ENCODE results near the gene PIGL. TPM values are rescaled to one million over a fixed set of nuclear protein-coding genes. Genes with fewer than 3 reads are reported as not detected.

The PIGL gene
- polyA plus RNA-seq, 2 donors, result 13.3 to 21.5 TPM

GRCh38 chr17:16352303-16352666, 135.3 kb downstream of the PIGL start:
- H3K4me1 ChIP-seq (ENCODE audit: control insufficient read depth in 2 of 2, insufficient read depth in 2 of 2, low read length in 1 of 2), result peaks cover 0 to 5% of the 10 kb centered on the region in 2 donors
- peak overlapping the region; percentile 52 to 65 for H3K4me3 ChIP-seq (ENCODE audit: low read depth in 1 of 2, low read length in 2 of 2)
- H3K36me3 ChIP-seq (ENCODE audit: control insufficient read depth in 2 of 2, insufficient read depth in 2 of 2, low read length in 1 of 2), result no peaks in the 10 kb centered on the region
- H3K27me3 ChIP-seq (ENCODE audit: control insufficient read depth in 1 of 2, insufficient read depth in 2 of 2, low read length in 2 of 2), result no peaks in the 10 kb centered on the region
- 2 to 3% methylated on average over 25 of the region's 25 CpGs for WGBS, 2 donors
- no peaks in the 10 kb centered on the region for H3K9me3 ChIP-seq (ENCODE audit: control insufficient read depth in 2 of 2, insufficient read depth in 1 of 2, low read depth in 1 of 2, low read length in 1 of 2)
- no peak overlapping the region for H3K27ac ChIP-seq (ENCODE audit: low read depth in 2 of 2, low read length in 1 of 2)

- Histone ChIP-seq H3K36me3 (ENCODE audit: control insufficient read depth in 2 of 2, insufficient read depth in 2 of 2, low read length in 1 of 2) (no peaks in the 10 kb centered on the region), H3K4me3 (ENCODE audit: low read depth in 1 of 2, low read length in 2 of 2) (peak overlapping the region; percentile 52 to 65), H3K27ac (ENCODE audit: low read depth in 2 of 2, low read length in 1 of 2) (no peak overlapping the region), H3K4me1 (ENCODE audit: control insufficient read depth in 2 of 2, insufficient read depth in 2 of 2, low read length in 1 of 2) (peaks cover 0 to 5% of the 10 kb centered on the region in 2 donors), H3K9me3 (ENCODE audit: control insufficient read depth in 2 of 2, insufficient read depth in 1 of 2, low read depth in 1 of 2, low read length in 1 of 2) (no peaks in the 10 kb centered on the region), H3K27me3 (ENCODE audit: control insufficient read depth in 1 of 2, insufficient read depth in 2 of 2, low read length in 2 of 2) (no peaks in the 10 kb centered on the region)
- WGBS, 2 donors, result 0 to 1% methylated on average over 66 to 75 of the region's 75 CpGs
These were observed 135.8 kb downstream of the PIGL start for GRCh38 chr17:16352667-16353316.

- WGBS, 2 donors, result 16 to 22% methylated on average over 59 to 83 of the region's 83 CpGs
- H3K4me1 ChIP-seq (ENCODE audit: control insufficient read depth in 2 of 2, insufficient read depth in 2 of 2, low read length in 1 of 2), result peaks cover 0 to 5% of the 10 kb centered on the region in 2 donors
- H3K36me3 ChIP-seq (ENCODE audit: control insufficient read depth in 2 of 2, insufficient read depth in 2 of 2, low read length in 1 of 2), result no peaks in the 10 kb centered on the region
- H3K9me3 ChIP-seq (ENCODE audit: control insufficient read depth in 2 of 2, insufficient read depth in 1 of 2, low read depth in 1 of 2, low read length in 1 of 2), result no peaks in the 10 kb centered on the region
- peak within 1 kb of the TSS; percentile 52 to 65 for H3K4me3 ChIP-seq (ENCODE audit: low read depth in 1 of 2, low read length in 2 of 2)
- no peaks in the 10 kb centered on the region for H3K27me3 ChIP-seq (ENCODE audit: control insufficient read depth in 1 of 2, insufficient read depth in 2 of 2, low read length in 2 of 2)
- no peak within 1 kb of the TSS for H3K27ac ChIP-seq (ENCODE audit: low read depth in 2 of 2, low read length in 1 of 2)
These were observed 136.5 kb downstream of the PIGL start, which contains the start of gene CENPV for GRCh38 chr17:16353317-16354174. CENPV (minus strand) TSS chr17:16353469; CDS start chr17:16353436, 33 bp downstream.

- Histone ChIP-seq H3K4me1 (ENCODE audit: control insufficient read depth in 2 of 2, insufficient read depth in 2 of 2, low read length in 1 of 2) (peaks cover 0 to 5% of the 10 kb centered on the region in 2 donors), H3K27ac (ENCODE audit: low read depth in 2 of 2, low read length in 1 of 2) (no peak overlapping the region), H3K27me3 (ENCODE audit: control insufficient read depth in 1 of 2, insufficient read depth in 2 of 2, low read length in 2 of 2) (no peaks in the 10 kb centered on the region), H3K4me3 (ENCODE audit: low read depth in 1 of 2, low read length in 2 of 2) (no peak overlapping the region), H3K9me3 (ENCODE audit: control insufficient read depth in 2 of 2, insufficient read depth in 1 of 2, low read depth in 1 of 2, low read length in 1 of 2) (no peaks in the 10 kb centered on the region), H3K36me3 (ENCODE audit: control insufficient read depth in 2 of 2, insufficient read depth in 2 of 2, low read length in 1 of 2) (no peaks in the 10 kb centered on the region)
- 89% methylated on average over 14 of the region's 14 CpGs for WGBS, 2 donors
These were observed 137.6 kb downstream of the PIGL start for GRCh38 chr17:16354585-16354984.

GRCh38 chr17:16358394-16358793, 141.4 kb downstream of the PIGL start:
- no peaks in the 10 kb centered on the region for H3K27me3 ChIP-seq (ENCODE audit: control insufficient read depth in 1 of 2, insufficient read depth in 2 of 2, low read length in 2 of 2)
- H3K27ac ChIP-seq (ENCODE audit: low read depth in 2 of 2, low read length in 1 of 2), result no peak overlapping the region
- H3K4me1 ChIP-seq (ENCODE audit: control insufficient read depth in 2 of 2, insufficient read depth in 2 of 2, low read length in 1 of 2), result no peaks in the 10 kb centered on the region
- H3K36me3 ChIP-seq (ENCODE audit: control insufficient read depth in 2 of 2, insufficient read depth in 2 of 2, low read length in 1 of 2), result no peaks in the 10 kb centered on the region
- no peaks in the 10 kb centered on the region for H3K9me3 ChIP-seq (ENCODE audit: control insufficient read depth in 2 of 2, insufficient read depth in 1 of 2, low read depth in 1 of 2, low read length in 1 of 2)
- H3K4me3 ChIP-seq (ENCODE audit: low read depth in 1 of 2, low read length in 2 of 2), result no peak overlapping the region

- H3K27me3 ChIP-seq (ENCODE audit: control insufficient read depth in 1 of 2, insufficient read depth in 2 of 2, low read length in 2 of 2), result no peaks in the 10 kb centered on the region
- H3K4me3 ChIP-seq (ENCODE audit: low read depth in 1 of 2, low read length in 2 of 2), result no peak overlapping the region
- H3K9me3 ChIP-seq (ENCODE audit: control insufficient read depth in 2 of 2, insufficient read depth in 1 of 2, low read depth in 1 of 2, low read length in 1 of 2), result no peaks in the 10 kb centered on the region
- 76 to 81% methylated on average over 8 of the region's 8 CpGs for WGBS, 2 donors
- H3K36me3 ChIP-seq (ENCODE audit: control insufficient read depth in 2 of 2, insufficient read depth in 2 of 2, low read length in 1 of 2), result no peaks in the 10 kb centered on the region
- no peaks in the 10 kb centered on the region for H3K4me1 ChIP-seq (ENCODE audit: control insufficient read depth in 2 of 2, insufficient read depth in 2 of 2, low read length in 1 of 2)
- H3K27ac ChIP-seq (ENCODE audit: low read depth in 2 of 2, low read length in 1 of 2), result no peak overlapping the region
These were observed 144.9 kb downstream of the PIGL start for GRCh38 chr17:16361874-16362273.

- no peak overlapping the region for H3K27ac ChIP-seq (ENCODE audit: low read depth in 2 of 2, low read length in 1 of 2)
- no peaks in the 10 kb centered on the region for H3K4me1 ChIP-seq (ENCODE audit: control insufficient read depth in 2 of 2, insufficient read depth in 2 of 2, low read length in 1 of 2)
- H3K9me3 ChIP-seq (ENCODE audit: control insufficient read depth in 2 of 2, insufficient read depth in 1 of 2, low read depth in 1 of 2, low read length in 1 of 2), result no peaks in the 10 kb centered on the region
- no peaks in the 10 kb centered on the region for H3K36me3 ChIP-seq (ENCODE audit: control insufficient read depth in 2 of 2, insufficient read depth in 2 of 2, low read length in 1 of 2)
- H3K27me3 ChIP-seq (ENCODE audit: control insufficient read depth in 1 of 2, insufficient read depth in 2 of 2, low read length in 2 of 2), result no peaks in the 10 kb centered on the region
- H3K4me3 ChIP-seq (ENCODE audit: low read depth in 1 of 2, low read length in 2 of 2), result no peak overlapping the region
- 9 to 12% methylated on average over 6 of the region's 6 CpGs for WGBS, 2 donors
These were observed 146.9 kb downstream of the PIGL start for GRCh38 chr17:16363749-16364536.

- Histone ChIP-seq H3K4me1 (ENCODE audit: control insufficient read depth in 2 of 2, insufficient read depth in 2 of 2, low read length in 1 of 2) (no peaks in the 10 kb centered on the region), H3K4me3 (ENCODE audit: low read depth in 1 of 2, low read length in 2 of 2) (no peak overlapping the region), H3K9me3 (ENCODE audit: control insufficient read depth in 2 of 2, insufficient read depth in 1 of 2, low read depth in 1 of 2, low read length in 1 of 2) (no peaks in the 10 kb centered on the region), H3K27me3 (ENCODE audit: control insufficient read depth in 1 of 2, insufficient read depth in 2 of 2, low read length in 2 of 2) (no peaks in the 10 kb centered on the region), H3K36me3 (ENCODE audit: control insufficient read depth in 2 of 2, insufficient read depth in 2 of 2, low read length in 1 of 2) (no peaks in the 10 kb centered on the region), H3K27ac (ENCODE audit: low read depth in 2 of 2, low read length in 1 of 2) (no peak overlapping the region)
These were observed 147.6 kb downstream of the PIGL start for GRCh38 chr17:16364625-16365024.

GRCh38 chr17:16371742-16372141, 154.7 kb downstream of the PIGL start:
- Histone ChIP-seq H3K9me3 (ENCODE audit: control insufficient read depth in 2 of 2, insufficient read depth in 1 of 2, low read depth in 1 of 2, low read length in 1 of 2) (no peaks in the 10 kb centered on the region), H3K4me3 (ENCODE audit: low read depth in 1 of 2, low read length in 2 of 2) (no peak overlapping the region), H3K27ac (ENCODE audit: low read depth in 2 of 2, low read length in 1 of 2) (no peak overlapping the region), H3K36me3 (ENCODE audit: control insufficient read depth in 2 of 2, insufficient read depth in 2 of 2, low read length in 1 of 2) (no peaks in the 10 kb centered on the region), H3K4me1 (ENCODE audit: control insufficient read depth in 2 of 2, insufficient read depth in 2 of 2, low read length in 1 of 2) (no peaks in the 10 kb centered on the region), H3K27me3 (ENCODE audit: control insufficient read depth in 1 of 2, insufficient read depth in 2 of 2, low read length in 2 of 2) (no peaks in the 10 kb centered on the region)
- 62 to 65% methylated on average over 5 of the region's 5 CpGs for WGBS, 2 donors
